Mucosa of descending colon (tissue), 3 donors: ENCODE data around the gene TRIM50. TPM values are rescaled to one million over a fixed set of nuclear protein-coding genes. Genes with fewer than 3 reads are reported as not detected.
"Not testable (repeated sequence)": the region's sequence is repeated elsewhere in the genome, so short reads cannot be mapped to it uniquely, and the experiment has no call there.

ENCODE experiments used
- ATAC-seq: fragments of 200-7000 bp; cut with Tn5 transposase; one replicate; pipeline ENCODE4 v1.9.1; 2020; ENCODE audit warnings: mild to moderate bottlenecking, moderate library complexity
- DNase-seq, 3 donors: peaks; one replicate each; pipeline ENCODE4 v3.0.0-alpha.2; 2020
- H3K36me3 ChIP-seq: fragments of 200-600 bp; one replicate; pipeline ENCODE4 v1.8.0; 2021; ENCODE audit warnings: low read depth, mild to moderate bottlenecking
- H3K4me1 ChIP-seq: fragments of 200-600 bp; one replicate; pipeline ENCODE4 v1.8.0; 2021; ENCODE audit warnings: low read depth, mild to moderate bottlenecking
- H3K4me3 ChIP-seq: fragments of 200-600 bp; one replicate; pipeline ENCODE4 v1.8.0; 2021; ENCODE audit warnings: mild to moderate bottlenecking
- H3K9me3 ChIP-seq: fragments of 200-600 bp; one replicate; pipeline ENCODE4 v1.8.0; 2021; ENCODE audit warnings: mild to moderate bottlenecking
- intact Hi-C, 2 donors: fragments of 100-400 bp; cut with DNase I in 1 of 2; cut with micrococcal nuclease in 1 of 2; formaldehyde crosslinking; loops; one replicate each; pipeline versions ENCODE4 v1.11.0 to v1.11.1; 2022; cut with DNase I, micrococcal nuclease
- total RNA-seq, 3 donors: library from RNA; stranded (reverse); fragmentation: NEBNext Ultra II Directional in 2 of 3; extraction: Animal tissue kit (Norgen Biotek cat#: 25700) in 2 of 3; gene quantifications; one replicate each; pipeline versions ENCODE4 v1.2.1 to v1.2.4, GENCODE V29; 2021 to 2023
- TF ChIP-seq, protein P1 (sequence below): fragments of 200-600 bp; IDR thresholded peaks from one replicate; pipeline ENCODE4 v1.8.0; 2022; ENCODE audit warnings: antibody characterized with exemption, mild to moderate bottlenecking
- donor health status: DM: no; HTN: no; CAD: no; lungs with moderate emphysema.
- donor health status: DM: no; HTN: no; CAD: no.
- donor health status: DM: no; HTN: yes; CAD: no.

TRIM50 gene
- total RNA-seq, 3 donors from 2014 or later: 0.35 TPM; not detected in 2

DNA sequence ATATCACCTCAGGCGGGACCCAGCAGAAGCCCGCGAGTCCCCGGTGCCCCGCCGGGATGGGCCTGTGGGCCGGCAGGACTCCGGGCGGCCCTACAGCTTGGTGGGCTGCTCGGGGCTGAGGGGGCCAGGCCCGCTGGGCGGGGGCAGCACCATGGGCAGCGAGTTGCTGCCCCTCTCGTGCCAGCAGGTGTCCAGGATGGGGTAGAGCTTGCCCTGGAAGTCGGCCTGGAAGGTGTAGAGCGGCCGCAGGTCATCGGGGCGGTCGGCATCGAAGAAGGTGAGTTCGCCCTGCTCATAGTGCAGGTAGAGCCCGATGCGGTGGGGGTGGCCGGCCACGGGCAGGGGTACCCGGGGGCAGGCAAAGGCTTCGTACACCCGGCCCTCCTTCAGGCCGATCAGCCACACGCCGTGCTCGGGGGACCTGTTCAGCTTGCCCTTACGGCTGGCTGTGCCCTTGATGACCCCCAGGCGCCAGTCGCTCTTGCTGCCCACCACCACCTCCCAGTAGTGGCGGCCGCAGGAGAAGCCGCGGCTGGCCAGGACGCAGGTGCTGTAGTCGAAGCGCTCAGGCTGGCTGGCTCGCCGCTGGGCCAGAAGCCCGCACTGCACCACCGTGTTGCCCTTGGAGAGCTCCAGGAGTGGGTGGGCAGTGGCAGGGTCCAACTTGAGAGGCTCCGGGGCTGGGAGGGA, 14.9 kb downstream of the TRIM50 start:
- Histone ChIP-seq H3K4me1 (peaks cover 3% of the 10 kb centered on the region), H3K36me3 (no peaks in the 10 kb centered on the region), H3K4me3 (no peak overlapping the region), H3K9me3 (no peaks in the 10 kb centered on the region)
- no peak for DNase-seq
- ATAC-seq: no peak
- TF ChIP-seq, protein P1, sequence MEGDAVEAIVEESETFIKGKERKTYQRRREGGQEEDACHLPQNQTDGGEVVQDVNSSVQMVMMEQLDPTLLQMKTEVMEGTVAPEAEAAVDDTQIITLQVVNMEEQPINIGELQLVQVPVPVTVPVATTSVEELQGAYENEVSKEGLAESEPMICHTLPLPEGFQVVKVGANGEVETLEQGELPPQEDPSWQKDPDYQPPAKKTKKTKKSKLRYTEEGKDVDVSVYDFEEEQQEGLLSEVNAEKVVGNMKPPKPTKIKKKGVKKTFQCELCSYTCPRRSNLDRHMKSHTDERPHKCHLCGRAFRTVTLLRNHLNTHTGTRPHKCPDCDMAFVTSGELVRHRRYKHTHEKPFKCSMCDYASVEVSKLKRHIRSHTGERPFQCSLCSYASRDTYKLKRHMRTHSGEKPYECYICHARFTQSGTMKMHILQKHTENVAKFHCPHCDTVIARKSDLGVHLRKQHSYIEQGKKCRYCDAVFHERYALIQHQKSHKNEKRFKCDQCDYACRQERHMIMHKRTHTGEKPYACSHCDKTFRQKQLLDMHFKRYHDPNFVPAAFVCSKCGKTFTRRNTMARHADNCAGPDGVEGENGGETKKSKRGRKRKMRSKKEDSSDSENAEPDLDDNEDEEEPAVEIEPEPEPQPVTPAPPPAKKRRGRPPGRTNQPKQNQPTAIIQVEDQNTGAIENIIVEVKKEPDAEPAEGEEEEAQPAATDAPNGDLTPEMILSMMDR: no peak
- intact Hi-C loops: no loop called here

DNA sequence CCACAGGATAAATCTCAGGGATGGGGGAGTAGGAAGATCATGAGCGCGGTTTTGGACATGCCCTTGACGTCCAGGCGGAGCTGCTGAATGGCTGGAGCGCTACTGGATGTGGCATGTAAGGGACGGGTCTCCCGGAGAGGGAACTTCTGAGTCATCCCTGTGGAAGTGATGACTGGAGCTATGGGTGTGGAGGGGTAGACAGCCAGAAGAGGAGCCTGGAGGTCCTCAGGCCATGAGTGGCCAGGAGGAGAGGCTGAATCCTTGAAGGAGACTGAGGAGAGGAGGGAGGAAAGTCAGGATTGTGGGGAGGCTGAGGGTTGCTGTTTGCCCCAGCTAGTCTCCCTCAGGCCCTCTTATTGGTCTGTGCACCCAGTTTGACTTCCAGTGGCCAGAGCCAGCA, 16.5 kb downstream of the TRIM50 start:
- H3K9me3 ChIP-seq, DNase-seq, intact Hi-C loops, H3K36me3 ChIP-seq, ATAC-seq, H3K4me3 ChIP-seq, H3K4me1 ChIP-seq: not testable (repeated sequence)

DNA sequence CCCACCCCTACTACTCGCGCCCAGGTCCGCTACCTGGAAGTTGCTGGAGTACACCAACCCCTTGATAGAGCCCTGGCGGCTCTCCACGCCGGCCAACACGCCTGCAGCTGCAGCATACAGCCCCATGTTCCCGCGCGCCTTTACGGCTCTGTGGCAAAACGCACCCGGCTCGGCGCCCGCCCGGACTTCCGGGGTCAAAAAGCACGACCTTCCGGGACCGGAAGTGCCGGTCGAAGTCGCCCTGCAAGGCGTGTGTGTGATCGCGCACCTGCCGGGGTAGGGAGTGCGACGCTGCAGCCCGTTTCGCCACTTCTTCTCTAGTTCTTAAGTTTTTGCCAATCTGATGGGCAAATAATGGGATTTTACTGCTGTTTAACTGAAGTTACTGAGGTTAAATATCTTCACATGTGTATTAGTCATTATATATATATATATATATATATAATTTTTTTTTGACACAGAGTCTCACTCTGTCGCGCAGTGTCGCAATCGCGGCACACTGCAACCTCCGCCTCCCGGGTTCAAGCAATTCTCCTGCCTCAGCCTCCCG, 19.1 kb downstream of the TRIM50 start, which contains the start of gene NSUN5:
NSUN5 (minus strand) TSS at position 162 of the 550 bp plus-strand sequence; CDS start at position 126, 36 bp downstream.
- H3K36me3 ChIP-seq: peaks cover 4% of the 10 kb centered on the region
- peaks cover 9% of the 10 kb centered on the region for H3K4me1 ChIP-seq
- peak within 1 kb of the TSS; percentile 65 for H3K4me3 ChIP-seq
- TF ChIP-seq, protein P1: no peak
- intact Hi-C loops: no loop called here
- peak; percentile 100 for ATAC-seq
- peak; percentile 93 to 96 (median 96) for DNase-seq
- no peaks in the 10 kb centered on the region for H3K9me3 ChIP-seq

DNA sequence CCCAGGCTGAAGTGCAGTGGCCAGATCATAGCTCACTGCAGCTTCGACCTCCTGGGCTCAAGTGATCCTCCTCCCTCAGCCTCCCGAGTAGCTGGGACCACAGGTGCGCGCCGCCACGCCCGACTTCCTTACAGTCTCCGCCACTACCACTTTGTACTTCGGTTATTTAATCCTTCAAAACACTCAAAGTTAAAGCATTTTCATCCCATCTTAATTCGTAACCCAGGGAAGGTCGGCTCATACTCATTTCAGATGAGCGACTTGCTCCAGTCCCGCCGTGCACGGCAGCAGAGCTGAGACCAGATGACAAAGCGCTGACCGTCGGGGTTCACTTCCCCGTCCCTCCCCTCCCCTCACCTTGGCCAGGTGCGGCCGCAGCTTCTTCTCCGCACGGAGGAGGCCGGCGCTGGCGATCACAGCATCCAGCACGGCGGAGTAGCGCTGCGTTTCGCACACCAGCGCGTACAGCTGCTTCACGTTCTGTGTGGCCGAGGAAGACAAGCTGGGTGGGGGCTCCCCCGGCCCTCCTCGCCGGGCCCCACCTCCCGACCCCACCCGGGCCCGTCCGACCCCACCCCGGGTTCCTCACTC, 19.7 kb downstream of the TRIM50 start:
- peaks cover 4% of the 10 kb centered on the region for H3K36me3 ChIP-seq
- H3K4me1 ChIP-seq: peaks cover 9% of the 10 kb centered on the region
- peak overlapping the region; percentile 65 for H3K4me3 ChIP-seq
- H3K9me3 ChIP-seq: no peaks in the 10 kb centered on the region
- peak; percentile 64 for ATAC-seq
- intact Hi-C loops: no loop called here
- TF ChIP-seq, protein P1: no peak
- DNase-seq: peak in 1 of 3 donors; percentile 61

DNA sequence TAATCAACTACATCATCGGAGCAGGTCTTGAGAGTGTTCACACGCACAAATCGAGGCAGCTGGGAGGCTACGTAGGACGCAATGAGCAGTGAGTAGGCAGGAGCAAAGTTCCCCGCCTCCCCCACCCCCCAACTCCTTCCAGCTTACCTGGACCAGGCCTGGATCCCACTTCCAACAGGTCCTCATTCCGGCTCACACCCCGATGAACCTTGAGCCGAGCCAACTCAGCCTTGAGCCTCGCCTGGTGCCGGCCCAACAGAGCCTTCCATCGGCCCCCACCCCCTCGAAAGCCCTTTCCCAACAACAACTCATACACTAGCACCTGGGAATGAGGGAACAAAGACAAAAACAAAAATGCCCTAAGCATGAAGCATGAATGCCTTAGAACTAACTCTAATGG, 20.4 kb downstream of the TRIM50 start:
- no peaks in the 10 kb centered on the region for H3K9me3 ChIP-seq
- ATAC-seq (no peak), DNase-seq (no peak)
- intact Hi-C loops: no loop called here
- H3K4me3 ChIP-seq: no peak overlapping the region
- peaks cover 4% of the 10 kb centered on the region for H3K36me3 ChIP-seq
- TF ChIP-seq, protein P1: no peak
- peaks cover 9% of the 10 kb centered on the region for H3K4me1 ChIP-seq

DNA sequence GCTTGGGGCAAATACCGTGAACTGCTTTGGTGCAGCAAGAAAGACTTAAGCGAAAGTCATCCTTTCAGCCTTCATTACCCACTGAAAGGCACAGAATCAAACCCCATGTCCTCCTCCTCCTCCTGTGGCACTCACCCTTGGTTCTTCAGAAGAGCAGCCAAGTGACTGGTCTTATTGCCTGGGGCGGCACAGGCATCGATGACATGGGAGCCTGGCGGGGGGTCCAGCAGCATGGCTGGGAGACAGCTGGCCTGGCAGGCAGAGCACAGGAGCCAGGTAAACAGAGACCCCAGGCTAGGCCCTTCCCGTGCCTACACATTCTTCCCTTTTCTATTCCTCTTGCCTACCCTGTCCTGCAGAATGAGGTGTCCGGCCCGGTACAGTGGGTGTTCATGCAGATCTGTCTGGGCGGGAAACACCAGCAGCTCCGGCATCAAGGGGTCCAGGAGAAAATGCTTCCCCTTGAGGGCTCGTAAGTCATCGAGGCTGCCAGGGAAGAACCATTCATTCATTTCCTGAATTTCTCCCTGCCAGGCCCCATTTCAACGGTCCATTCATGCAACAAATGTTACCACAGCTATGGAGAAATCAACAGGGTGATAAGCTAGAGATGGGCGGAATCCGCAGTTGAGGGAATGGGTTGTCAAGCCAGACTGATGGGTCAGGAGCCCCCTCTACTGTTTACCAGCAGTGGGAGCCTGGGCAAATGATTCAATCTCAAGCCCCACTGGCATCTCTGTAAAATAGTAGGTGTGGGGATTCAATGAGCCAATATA, 23.1 kb downstream of the TRIM50 start:
- H3K4me1 ChIP-seq, H3K4me3 ChIP-seq, DNase-seq, ATAC-seq, H3K9me3 ChIP-seq, H3K36me3 ChIP-seq, intact Hi-C loops: not testable (repeated sequence)
